ENCODE measurements around the gene DCAF4L1. TPM values are rescaled to one million over a fixed set of nuclear protein-coding genes. Genes with fewer than 3 reads are reported as not detected.

Gene DCAF4L1, protein sequence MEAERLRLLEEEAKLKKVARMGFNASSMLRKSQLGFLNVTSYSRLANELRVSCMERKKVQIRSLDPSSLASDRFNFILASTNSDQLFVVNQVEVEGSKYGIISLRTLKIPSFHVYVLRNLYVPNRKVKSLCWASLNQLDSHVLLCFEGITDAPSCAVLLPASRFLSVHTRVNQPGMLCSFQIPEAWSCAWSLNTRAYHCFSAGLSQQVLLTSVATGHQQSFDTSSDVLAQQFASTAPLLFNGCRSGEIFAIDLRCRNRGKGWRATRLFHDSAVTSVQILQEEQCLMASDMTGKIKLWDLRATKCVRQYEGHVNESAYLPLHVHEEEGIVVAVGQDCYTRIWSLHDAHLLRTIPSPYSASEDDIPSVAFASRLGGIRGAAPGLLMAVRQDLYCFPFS
- not detected for polyA plus RNA-seq (2012; ENCODE audit: insufficient read depth, insufficient read length)

DNA sequence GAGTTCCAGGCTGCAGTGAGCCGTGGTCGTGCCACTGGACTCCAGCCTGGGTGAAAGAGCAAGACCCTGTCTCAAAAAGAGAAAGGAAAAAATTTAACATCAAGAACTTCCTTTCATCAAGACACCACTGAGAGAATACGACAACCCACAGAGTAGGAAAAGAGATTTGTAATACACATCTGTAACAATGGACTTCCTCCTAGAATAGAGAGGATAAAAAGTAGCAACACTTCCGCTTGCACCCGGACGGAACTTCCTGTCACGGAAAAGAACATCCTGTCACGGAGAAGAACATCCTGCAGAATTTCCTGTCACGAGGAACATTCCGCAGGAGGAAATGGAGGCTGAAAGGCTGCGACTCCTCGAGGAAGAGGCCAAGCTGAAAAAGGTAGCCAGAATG, at the start of gene DCAF4L1:
Gene DCAF4L1, plus strand, starts transcription at position 301 of the 400 bp plus-strand sequence. Its CDS starts 37 bp downstream, at position 338.
- H3K4me3 ChIP-seq (ENCODE audit: low read length): no peak within 1 kb of the TSS
- no peak for DNase-seq (ENCODE audit: low read depth, low spot score)

DNA sequence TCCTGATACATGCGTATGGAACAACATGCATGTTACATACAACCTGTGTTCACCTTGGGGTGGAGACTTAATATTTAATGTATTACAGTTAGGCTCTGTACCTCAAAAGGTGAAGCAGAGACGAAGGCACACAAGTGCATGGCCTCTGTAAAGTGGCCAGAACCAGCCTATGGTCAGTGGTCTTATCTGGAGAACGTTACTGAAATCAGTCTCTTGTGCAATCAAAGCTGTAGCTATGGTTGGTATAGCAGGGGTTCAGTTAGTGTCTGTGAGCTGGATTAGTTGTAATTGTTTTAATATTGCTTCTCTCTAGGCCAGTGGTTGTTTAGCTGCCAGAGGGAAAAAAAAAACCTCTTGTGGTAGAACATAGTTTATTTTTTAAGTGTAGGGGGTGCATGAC, 48.6 kb upstream of the DCAF4L1 start:
- H3K4me3 ChIP-seq (ENCODE audit: low read length): no peak overlapping the region
- DNase-seq (ENCODE audit: low read depth, low spot score): no peak

DNA sequence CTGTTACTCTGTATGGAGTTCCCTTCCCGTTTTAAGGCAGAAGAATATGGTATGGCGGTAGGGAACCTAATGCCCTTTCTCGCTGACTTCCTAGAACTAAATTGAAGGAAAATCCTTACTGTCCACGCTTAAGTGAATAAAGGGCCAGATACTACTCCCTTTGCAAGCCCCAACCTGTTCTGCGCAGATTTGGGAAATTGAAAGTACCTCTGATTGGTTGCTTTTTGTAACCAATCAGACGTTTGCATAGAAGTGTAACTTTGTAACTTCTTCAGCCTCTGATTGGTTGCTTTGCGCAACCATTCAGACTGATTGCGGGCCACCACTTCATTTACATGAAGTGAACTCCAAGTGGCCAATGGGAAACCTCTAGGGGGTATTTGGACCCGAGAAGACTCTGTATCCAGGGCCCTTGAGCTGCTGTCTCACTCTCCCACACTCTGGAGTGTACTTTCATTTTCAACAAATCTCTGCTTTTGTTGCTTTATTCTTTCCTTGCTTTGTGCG, 47.5 kb upstream of the DCAF4L1 start:
- no peak overlapping the region; the same call in 1 of the 2 replicates for H3K4me3 ChIP-seq (ENCODE audit: low read length)
- DNase-seq (ENCODE audit: low read depth, low spot score): no peak

DNA sequence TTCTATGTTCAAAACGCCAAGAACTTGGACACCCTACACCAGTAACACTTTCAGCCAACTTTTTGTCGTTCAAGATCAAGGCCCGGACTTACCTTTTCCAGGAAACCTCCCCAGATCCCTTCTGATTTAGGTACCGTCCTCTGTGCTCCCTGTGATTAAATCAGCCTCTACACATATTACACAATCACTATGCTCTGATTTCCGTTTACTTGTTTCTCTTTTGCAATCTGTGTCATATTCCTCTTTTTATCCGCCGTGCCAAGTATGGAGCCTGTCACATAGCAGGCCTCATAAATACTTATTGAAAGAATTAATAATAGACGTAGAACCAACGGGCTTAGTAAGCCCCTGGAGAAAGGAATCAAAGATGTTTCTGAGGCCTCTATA, 47.0 kb upstream of the DCAF4L1 start:
- peak overlapping the region; percentile 94 for H3K4me3 ChIP-seq (ENCODE audit: low read length)
- no peak for DNase-seq (ENCODE audit: low read depth, low spot score)

DNA sequence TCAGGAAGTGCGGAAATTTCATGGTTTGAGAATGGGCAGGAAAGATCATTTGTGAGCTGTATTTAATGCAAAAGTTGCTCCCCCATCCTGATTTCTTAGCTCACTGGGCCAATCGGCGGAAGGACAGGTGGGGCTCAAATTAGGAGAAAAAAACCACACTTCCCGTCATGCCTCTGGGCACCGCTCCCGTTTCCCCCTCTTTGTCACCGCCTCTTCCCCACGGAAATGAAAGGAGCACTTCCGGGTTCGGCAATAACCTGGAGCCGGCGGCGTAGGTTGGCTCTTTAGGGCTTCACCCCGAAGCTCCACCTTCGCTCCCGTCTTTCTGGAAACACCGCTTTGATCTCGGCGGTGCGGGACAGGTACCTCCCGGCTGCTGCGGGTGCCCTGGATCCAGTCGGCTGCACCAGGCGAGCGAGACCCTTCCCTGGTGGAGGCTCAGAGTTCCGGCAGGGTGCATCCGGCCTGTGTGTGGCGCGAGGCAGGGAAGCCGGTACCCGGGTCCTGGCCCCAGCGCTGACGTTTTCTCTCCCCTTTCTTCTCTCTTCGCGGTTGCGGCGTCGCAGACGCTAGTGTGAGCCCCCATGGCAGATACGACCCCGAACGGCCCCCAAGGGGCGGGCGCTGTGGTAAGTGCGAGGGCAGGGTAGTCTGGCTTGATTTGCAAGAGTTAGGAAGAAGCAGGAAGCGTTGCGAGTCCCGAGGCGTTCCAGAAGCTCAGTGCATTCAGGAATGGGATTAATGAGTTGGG, 46.5 kb upstream of the DCAF4L1 start, which contains the start of gene TMEM33:
Gene TMEM33, plus strand, starts transcription at position 529 of the 751 bp plus-strand sequence. Its CDS starts 56 bp downstream, at position 585.
- peak; percentile 91 for DNase-seq (ENCODE audit: low read depth, low spot score)
- H3K4me3 ChIP-seq (ENCODE audit: low read length): peak within 1 kb of the TSS; percentile 94

DNA sequence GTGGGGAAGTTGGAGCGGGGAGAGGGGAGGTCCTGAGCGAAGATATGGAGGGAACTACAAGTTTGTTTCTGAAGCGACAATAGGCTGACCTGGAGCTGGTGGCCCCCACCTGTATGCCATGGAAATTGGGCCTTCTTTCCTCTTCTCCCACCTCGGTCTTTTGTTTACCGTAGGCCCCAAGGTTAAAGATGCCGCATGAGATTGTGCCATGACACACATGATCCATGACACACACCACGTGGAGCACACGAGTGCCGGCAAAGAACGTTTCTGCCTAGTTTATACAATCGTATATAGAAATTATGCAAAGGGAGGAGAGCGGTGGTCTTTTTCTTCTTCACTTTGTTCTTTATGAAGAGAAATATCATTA, 45.9 kb upstream of the DCAF4L1 start:
- H3K4me3 ChIP-seq (ENCODE audit: low read length): peak overlapping the region; percentile 94
- DNase-seq (ENCODE audit: low read depth, low spot score): peak; percentile 24

DNA sequence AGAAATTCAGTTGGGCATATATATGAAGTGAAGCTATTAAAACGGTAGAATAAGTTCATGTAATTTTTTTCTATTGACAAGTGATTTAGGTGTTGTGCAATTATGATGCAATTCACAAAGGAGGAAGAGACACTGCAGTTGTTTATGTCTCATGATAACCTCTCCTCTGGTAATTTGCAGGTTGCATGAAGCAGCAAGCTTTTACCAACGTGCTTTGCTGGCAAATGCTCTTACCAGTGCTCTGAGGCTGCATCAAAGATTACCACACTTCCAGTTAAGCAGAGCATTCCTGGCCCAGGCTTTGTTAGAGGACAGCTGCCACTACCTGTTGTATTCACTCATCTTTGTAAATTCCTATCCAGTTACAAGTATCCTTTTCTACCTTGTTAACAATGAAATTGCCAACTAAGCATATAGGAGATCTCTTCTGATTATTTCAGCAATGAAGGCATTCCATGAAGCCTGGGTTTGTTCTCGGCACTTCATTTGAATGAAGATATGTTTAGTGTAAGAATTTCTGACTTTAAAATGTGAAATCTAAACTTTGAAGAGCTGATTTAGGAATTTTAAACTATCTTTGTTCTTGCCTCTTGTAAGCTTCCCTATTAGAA, 42.4 kb upstream of the DCAF4L1 start:
- no peak overlapping the region for H3K4me3 ChIP-seq (ENCODE audit: low read length)
- no peak for DNase-seq (ENCODE audit: low read depth, low spot score)

DNA sequence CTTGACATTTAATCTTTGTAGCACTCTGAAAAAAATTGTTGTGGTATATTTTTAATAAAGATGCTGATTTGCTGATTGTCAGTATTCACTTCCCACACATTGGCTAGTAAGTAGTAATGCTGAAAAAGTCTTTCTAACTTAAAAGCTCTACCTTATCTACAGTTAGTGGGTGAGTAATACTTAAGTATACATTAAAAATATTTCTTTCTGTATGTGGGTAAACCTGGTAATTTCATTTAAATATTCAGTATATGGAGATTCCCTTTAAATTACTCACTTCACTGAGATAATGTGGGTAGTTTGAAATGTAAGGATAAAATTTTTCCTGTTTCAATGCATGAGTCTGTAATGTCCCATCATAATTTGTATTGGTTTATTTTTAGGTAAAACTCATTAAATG, 40.7 kb upstream of the DCAF4L1 start:
- H3K4me3 ChIP-seq (ENCODE audit: low read length): no peak overlapping the region
- DNase-seq (ENCODE audit: low read depth, low spot score): no peak

DNA sequence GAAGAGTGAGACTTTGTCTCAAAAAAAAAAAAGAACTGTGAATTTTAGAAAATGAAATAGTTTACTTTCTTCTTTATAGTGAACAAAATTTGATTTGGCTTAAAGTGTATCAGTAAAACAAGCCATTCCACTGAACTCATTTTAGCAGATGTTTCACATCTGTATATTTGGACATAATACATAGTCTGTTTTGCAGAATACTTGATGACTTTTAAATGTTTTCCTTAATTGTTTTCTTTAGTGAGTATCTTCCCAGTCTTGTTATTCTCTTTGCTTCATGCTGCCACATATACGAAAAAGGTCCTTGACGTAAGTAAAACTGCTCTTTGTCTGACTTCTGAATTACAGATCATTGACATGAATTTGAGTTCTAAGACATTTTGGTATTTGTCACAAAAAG, 38.0 kb upstream of the DCAF4L1 start:
- no peak overlapping the region for H3K4me3 ChIP-seq (ENCODE audit: low read length)
- no peak for DNase-seq (ENCODE audit: low read depth, low spot score)

DNA sequence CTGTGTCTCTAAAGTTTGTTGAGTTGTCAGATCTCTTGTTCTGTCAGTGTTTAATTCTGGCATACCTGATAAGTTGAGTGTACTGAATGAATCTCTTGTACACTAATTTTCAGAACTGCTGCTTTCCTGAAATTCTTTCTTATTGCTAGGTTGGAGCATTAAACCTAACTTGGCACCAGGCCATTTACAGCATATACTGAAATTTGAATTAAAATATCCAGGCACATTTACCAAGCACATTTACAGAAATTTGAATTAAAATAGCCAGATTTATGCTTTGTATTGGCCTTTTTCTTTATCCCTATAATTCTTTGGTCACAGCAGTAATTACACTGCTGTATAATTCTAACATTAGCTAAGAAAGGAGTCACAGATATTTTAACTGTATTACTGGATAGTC, 37.5 kb upstream of the DCAF4L1 start:
- no peak overlapping the region for H3K4me3 ChIP-seq (ENCODE audit: low read length)
- no peak for DNase-seq (ENCODE audit: low read depth, low spot score)

DNA sequence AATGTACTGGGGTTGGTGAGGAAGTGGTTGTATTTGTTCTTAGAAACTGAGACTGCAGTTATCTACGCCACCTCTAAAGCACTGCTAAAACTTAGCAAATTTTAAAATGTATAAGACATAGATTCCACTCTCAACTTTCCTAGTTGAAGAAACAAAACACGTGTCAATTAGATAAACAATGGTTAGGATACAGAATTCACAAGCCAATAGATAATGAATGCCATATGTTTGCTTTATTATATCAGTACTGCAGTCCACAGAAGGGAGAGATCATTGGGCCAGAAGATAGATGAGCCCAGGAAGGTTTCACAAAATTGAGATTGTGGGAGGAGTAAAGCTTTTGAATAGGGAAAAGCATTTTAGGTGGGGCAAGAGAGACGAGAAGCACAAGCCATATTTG, 32.0 kb upstream of the DCAF4L1 start:
- DNase-seq (ENCODE audit: low read depth, low spot score): no peak
- H3K4me3 ChIP-seq (ENCODE audit: low read length): no peak overlapping the region

DNA sequence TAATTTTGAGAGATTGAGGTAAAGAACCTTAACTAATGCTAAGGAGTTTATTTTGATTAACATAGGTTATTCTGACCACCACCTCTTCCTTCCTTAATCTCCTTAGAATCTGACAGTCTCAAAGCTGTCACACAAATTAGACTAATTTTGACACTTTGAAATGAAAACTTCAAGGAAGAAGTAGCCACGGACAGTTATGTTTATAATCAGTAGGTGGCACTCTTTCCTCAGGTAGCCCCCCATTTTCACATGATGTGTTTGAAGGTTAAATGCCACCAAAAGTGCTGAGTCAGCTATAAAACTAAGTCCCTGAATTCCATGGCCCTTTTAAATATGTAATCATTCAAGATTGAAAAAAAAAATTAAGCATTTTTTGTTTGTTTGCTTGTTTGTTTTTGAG, 23.9 kb upstream of the DCAF4L1 start:
- H3K4me3 ChIP-seq (ENCODE audit: low read length): no peak overlapping the region
- peak; percentile 50 for DNase-seq (ENCODE audit: low read depth, low spot score)

DNA sequence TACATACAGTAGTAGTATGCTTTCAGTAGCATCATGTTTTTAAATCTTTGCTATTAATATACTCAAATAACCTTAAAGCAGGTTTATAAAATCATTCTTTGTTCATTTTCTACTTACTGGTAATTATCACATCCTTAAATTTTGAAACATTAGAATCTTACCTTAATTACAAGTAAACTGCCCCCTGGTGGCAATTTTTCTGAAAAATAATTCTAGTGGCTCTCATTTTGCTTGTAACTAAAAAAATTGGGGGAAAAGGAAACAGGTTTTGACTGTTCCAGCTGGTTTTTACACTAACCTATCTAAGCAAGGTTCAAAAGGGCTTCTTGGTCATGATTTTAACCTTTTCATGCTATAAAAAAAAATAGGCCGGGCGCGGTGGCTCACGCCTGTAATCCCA, 18.5 kb upstream of the DCAF4L1 start:
- H3K4me3 ChIP-seq (ENCODE audit: low read length): no peak overlapping the region
- DNase-seq (ENCODE audit: low read depth, low spot score): peak; percentile 37

DNA sequence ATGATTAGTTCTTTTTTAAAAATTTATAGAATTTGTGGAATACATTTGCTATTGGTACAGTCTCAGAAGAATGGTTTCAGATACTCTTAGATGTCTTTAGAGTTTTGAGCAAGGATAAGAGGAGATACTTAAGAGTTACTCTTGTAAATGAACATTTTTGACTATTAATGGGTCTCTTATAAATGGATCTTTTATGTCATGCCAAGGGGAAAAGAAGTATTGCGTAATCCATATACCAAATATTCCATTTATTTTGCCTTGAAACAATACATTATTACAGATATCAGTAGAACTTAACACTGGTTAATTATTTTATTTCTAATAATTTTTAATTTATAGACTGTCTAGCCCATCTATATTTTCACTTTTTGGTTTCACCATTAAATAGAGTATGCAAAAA, 17.2 kb upstream of the DCAF4L1 start:
- no peak overlapping the region for H3K4me3 ChIP-seq (ENCODE audit: low read length)
- no peak for DNase-seq (ENCODE audit: low read depth, low spot score)

DNA sequence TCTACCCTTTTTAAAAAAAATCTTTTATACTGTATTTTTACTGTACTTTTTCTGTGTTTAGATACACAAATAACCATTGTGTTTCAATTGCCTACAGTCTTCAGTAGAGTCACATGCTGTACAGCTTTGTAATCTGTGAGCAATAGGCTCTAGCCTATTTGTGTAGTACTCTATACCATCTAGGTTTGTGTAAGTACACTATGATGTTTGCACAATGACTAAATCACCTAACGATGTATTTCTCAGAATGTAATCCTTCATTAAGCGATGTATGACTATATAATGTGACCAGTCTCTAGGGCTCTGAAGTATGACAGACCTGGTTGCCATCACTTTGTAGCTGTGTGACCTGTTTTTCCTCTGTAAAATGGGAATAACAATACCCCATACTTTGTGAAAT, 14.2 kb upstream of the DCAF4L1 start:
- no peak overlapping the region for H3K4me3 ChIP-seq (ENCODE audit: low read length)
- no peak for DNase-seq (ENCODE audit: low read depth, low spot score)

DNA sequence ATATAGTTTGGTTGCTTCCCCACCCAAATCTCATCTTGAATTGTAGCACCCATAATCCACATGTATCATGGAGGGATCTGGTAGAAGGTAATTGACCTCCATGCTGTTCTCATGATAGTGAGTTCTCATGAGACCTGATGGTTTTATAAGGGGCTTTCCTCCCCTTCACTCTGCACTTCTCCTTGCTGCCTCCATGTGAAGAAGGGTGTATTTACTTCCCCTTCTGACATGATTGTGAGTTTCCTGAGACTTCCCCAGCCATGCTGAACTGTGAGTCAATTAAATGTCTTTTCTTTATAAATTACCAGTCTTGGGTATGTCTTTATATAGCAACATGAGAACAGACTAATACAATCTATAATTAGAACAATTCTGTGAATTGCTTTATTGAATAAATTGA, 11.9 kb upstream of the DCAF4L1 start:
- DNase-seq (ENCODE audit: low read depth, low spot score): no peak
- no peak overlapping the region for H3K4me3 ChIP-seq (ENCODE audit: low read length)

DNA sequence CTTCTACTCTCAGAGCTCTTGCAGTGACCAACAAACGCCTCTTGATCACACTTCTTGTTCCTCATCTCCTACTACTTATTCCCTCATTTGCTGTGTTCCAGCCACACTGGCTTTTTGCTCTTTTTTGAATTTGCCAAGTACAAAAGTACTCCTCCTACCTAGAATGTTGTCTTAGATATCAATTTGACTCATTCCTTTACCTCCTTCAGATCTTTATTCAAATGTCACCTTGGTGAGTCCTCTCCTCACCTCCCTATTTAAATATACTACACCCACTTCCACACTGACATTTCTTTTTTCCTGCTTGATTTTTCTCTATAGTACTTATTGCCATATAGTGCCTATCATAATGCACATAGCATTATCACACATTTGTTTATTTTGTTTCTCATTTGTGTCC, 6.2 kb upstream of the DCAF4L1 start:
- no peak for DNase-seq (ENCODE audit: low read depth, low spot score)
- no peak overlapping the region for H3K4me3 ChIP-seq (ENCODE audit: low read length)

DNA sequence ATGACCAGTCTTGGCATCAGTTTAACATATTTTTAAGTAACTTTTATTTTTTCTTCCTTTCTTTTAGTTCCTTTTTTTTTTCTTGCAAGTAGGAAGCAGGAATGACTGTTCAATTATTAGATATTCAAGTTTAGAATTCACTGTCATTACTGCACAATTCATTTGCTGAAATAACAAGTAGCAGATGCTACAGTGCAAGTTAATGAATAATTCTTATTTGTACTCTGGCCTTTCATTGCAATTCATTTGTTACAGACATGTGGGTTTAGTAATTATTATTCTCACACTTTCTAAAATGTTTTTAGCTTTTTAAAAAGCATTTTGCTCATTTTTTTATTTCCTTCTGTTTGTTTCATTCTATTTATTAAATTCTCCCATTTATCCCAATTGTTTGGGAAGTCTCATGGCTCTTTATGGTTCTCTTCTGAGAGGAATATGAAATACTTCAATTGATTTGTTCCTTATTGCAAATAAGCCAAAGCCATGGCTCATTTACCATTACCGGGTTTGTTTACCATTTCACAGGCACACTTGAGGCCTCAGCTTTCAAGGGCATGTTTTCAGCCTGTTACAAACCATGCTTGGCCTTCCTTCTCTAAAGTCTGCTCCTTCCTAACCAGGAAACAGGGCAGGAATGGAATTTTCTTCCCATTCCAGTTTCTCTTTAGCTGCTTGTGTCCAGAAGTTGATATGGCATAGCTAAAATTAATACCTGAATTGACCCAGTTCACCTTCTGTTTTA, 4.6 kb upstream of the DCAF4L1 start:
- no peak overlapping the region for H3K4me3 ChIP-seq (ENCODE audit: low read length)
- DNase-seq (ENCODE audit: low read depth, low spot score): no peak

DNA sequence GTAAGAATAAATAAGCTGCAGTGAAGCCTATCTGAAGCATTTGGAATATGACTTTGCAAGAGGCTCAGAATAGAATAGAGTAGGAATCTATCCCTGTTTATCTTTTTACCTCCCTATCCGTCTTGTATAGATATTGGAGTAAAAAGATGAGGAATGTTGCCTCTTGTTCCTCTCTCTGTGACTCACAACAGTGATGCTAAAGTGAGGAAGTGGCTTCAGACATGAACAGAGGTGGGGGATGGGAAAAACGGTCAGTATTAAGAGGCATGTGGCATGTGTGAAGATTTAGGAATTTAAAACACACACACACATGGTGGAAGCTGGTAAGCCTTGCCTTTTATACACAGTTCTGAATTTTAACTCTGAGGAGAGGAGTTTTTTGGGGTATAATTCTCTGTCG, 3.8 kb upstream of the DCAF4L1 start:
- no peak overlapping the region for H3K4me3 ChIP-seq (ENCODE audit: low read length)
- DNase-seq (ENCODE audit: low read depth, low spot score): peak; percentile 23
